DND-41 (cell line): ENCODE data around the gene NOL4L.

ENCODE experiments used
- EZH2 ChIP-seq: IDR thresholded peaks from 3 replicates; pipeline ENCODE4 v1.6.1; 2012; ENCODE audit warnings: borderline replicate concordance, low read depth, mild to moderate bottlenecking, moderate library complexity, low read length, inconsistent platforms; ENCODE audit not compliant: severe bottlenecking
- TF ChIP-seq, protein P1 (sequence below): IDR thresholded peaks from 2 replicates; pipeline ENCODE4 v1.5.1; 2012; ENCODE audit warnings: borderline replicate concordance, low read length, moderate library complexity, mild to moderate bottlenecking; ENCODE audit not compliant: poor library complexity, severe bottlenecking; ENCODE audit errors: extremely low read depth

DNA sequence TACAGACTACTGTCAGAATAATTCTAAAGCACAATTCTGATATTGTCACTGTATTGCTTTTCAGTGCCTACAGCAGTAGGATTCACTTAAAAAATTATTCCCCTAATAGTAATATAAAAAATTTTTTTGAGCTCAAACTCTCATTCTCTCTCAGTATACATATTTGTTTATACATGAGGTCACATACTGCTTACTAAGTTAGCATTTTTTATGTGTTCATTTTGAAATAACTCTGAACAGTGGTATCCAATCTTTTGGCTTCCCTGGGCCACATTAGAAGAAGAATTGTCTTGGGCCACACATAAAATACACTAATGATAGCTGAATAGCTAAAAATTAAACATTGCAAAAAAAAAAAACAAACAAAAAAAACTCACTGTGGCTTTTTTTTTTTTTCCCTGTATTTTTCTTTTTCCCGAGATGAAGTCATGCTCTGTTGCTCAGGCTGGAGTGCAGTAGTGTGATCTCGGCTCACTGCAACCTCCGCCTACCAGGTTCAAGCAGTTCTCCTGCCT lies 188.4 kb downstream of the NOL4L start:
- TF ChIP-seq, protein P1, sequence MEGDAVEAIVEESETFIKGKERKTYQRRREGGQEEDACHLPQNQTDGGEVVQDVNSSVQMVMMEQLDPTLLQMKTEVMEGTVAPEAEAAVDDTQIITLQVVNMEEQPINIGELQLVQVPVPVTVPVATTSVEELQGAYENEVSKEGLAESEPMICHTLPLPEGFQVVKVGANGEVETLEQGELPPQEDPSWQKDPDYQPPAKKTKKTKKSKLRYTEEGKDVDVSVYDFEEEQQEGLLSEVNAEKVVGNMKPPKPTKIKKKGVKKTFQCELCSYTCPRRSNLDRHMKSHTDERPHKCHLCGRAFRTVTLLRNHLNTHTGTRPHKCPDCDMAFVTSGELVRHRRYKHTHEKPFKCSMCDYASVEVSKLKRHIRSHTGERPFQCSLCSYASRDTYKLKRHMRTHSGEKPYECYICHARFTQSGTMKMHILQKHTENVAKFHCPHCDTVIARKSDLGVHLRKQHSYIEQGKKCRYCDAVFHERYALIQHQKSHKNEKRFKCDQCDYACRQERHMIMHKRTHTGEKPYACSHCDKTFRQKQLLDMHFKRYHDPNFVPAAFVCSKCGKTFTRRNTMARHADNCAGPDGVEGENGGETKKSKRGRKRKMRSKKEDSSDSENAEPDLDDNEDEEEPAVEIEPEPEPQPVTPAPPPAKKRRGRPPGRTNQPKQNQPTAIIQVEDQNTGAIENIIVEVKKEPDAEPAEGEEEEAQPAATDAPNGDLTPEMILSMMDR, result no peak
- no peak for TF ChIP-seq EZH2
